HCEC 1CT (cell line): Measurements from ENCODE around the gene HSF5.

ENCODE experiments used
- DNase-seq: peaks from one replicate; pipeline ENCODE4 v3.0.0-alpha.2; 2017

The HSF5 gene

DNA sequence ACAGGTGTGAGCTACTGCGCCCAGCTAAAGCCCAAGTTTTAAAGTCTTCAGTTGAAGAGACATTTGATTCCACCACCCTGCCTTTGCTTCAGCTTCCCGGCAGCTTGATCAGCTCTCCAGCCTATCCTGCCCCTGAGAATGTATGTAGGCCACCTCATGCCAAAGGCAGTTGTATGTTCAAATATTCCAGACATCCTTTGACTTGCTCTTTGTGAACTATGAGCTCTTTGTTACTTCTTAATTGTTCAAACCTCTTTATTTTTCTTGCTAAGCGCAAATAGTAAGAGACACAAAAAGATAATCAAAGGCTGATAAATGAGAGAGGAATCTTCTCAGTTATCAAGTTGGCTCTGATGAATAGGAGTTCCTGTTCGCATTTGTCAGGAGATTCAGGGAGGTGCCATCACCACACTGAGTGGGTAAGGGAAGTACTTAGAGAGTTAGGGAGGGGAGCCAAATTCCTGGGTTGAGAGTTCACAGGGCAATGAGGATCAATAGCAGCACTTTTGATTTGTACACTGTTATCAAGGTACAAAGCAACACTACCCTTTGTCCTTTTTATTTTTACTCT is 104.2 kb downstream of the HSF5 start:
- no peak for DNase-seq

GRCh38 chr17:58382872-58383242 is 105.4 kb downstream of the HSF5 start:
- no peak for DNase-seq

GRCh38 chr17:58382108-58382871 is 105.9 kb downstream of the HSF5 start:
- DNase-seq, result no peak

DNA sequence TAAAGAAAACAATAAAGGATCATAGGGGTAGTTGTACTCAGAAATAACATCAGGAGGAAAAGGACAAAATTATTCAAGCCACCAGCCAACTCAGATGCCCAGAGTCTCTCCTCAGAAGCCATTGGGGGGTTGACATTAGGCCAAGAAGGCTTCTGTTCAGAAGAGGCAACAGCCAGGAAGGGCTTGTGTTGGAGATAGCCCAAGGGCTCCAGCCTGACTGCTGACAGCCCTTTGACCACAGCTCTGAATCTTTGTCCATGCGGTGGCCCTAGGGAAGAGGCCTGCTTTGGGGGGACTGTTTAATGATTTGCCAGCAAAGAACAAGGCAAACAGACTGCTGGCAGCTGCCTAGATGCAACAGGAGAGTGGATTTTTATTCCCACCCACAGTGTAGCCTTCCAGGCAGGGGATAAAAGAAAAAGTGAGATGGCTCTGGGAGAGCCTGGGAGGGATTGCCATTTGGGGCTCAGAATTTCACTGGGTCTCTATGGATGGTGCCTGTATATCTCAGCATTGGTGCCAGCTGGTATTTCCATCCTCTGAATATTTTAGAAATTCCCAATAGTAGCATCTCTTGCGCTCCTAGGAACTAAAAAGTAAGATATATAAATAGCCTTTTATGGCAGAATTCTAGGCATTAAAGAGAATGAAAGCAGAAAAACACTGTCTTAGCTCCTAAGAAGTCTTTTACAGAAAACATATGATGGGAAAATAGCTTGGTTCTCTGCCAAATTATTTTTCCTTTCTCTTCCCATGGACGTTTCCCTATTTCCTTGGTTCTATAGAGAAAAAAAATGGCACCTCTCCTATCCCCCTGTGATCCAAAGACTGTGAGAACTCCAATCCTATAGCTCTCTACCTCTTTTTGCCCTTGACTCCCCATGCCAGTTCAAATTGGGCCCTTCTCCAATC is 106.8 kb downstream of the HSF5 start:
- no peak for DNase-seq

GRCh38 chr17:58380207-58381123 is 107.7 kb downstream of the HSF5 start:
- DNase-seq, result no peak

GRCh38 chr17:58379511-58379824 is 108.7 kb downstream of the HSF5 start:
- no peak for DNase-seq

GRCh38 chr17:58378733-58379510 is 109.3 kb downstream of the HSF5 start:
- DNase-seq, result no peak

DNA sequence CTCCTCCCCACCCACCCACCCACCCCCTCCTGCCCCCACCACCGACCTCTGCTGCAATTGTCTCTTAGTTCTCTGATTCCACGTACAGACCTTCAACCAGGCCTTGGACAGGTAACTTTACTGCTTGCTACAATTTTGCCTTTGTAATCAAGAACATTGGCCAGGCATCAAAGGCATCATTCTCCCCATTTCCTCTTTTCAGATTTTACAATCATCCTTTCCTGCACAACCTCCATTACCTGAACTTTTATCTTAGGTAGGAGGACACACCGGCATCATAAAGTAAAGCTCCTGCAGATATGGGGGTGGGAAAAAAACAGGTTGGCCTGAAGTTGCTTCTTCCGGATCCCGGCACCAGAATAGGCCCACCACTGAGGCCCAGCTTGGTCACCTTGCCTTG is 110.5 kb downstream of the HSF5 start:
- DNase-seq, result no peak

DNA sequence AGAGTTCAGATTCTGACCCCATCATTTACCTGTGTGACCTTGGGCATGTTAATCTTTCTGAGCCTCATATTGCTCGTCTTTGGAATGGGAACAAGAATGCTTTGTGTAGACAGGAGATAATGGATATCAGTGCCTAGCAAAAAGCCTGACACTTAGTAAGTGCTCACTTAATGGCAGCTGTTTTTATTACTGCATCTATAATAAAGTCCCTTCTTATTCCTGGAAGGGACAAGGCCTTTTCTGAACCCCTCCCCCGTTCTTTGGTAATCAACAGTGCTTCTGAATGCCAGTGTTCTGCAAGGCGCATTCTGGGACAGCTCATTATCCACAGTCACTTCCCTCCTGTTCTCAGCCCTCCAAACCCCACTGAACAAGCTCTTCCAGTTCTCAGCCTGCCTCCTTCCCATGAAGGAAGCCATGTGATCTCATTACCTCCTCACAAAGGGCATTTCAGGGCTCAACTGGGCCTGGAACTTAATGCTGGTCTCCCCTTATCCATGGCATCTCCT is 111.1 kb downstream of the HSF5 start:
- DNase-seq, result no peak

DNA sequence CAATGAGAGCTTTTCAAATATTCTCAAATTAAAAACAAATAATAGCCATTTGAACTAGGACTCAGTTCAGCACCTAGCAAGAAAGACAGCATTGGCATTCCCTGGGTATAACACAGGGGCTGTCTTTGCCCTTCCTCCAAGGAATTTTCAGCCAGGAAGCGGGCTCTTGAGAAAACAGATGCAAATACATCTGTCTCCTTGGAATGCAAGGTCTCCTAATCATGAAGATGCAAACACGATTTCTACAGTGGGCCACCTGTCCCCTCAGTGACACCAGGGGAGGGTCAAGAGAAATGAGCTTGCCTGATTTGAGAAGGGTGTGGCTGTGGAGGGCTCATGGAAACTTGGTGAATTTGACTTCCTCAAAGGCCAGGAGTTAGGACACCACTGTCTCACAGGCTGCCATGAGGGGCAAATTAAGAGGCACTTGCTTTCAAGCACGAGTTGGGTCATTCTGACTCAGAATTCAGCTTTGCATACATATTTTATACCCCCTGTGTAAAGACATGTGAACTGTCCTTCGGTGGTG is 111.7 kb downstream of the HSF5 start:
- DNase-seq, result no peak

- no peak for DNase-seq
Measured at GRCh38 chr17:58375811-58376210, 112.4 kb downstream of the HSF5 start.

GRCh38 chr17:58375256-58375655 is 113.0 kb downstream of the HSF5 start:
- no peak for DNase-seq

DNA sequence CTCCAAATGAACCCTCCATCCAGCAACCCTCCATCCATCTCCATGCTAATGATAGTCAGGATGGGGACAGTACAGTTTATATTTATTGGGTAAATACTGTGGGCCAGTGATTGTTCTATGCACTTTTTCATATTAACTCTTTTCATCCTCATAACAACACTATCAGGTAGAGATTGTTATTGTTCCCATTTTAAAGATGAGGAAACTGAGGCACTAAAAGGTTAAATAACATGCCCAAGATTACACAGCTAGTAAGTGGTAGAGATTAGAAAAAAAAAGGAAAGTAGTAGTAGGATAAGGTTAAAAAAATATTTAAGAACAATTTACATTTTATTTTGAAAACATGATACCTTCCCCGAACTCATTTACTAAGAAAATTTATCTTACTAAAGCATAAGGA is 114.3 kb downstream of the HSF5 start:
- no peak for DNase-seq

DNA sequence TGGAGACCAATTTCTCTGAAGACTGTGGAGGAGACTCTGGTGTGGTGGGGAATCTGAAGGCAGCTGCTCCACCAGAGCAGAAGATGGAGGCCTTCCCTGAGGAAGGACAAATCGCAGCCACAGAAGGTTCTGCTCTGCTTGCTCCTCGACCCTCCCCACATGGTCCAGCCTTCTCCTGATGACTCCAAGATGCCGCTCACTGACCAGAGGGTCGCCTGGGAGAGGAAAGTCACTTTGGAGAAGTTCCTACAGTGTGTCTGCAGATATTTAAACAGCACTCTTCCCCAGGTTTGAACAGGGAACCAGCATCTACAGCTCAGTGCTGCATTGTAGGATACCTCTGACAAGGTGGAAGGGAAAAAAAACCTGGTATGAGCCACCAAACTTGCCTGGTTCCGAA is 115.2 kb downstream of the HSF5 start:
- no peak for DNase-seq

- DNase-seq, result no peak
Measured at GRCh38 chr17:58371300-58371950, 116.8 kb downstream of the HSF5 start.

DNA sequence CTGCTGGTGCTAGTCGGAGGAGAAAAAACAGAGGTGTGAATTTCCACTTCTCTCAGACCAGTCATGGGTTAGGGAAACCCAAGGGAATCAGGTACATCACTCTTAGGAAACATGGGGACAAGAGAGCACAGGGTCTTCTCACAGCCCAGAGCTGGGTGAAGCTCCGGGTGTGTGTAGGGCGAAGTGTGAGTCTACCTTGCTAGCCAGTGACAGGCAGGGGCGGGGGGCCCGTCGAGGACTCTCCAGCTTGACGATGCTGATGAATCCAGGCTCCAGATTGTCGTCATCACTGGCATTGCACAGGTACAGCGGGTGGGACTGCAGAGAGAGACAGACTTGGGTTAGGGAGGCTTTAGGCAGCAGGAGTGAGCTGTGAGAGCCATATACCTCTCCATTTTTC is 117.5 kb downstream of the HSF5 start:
- no peak for DNase-seq

GRCh38 chr17:58370309-58370708 is 117.9 kb downstream of the HSF5 start:
- no peak for DNase-seq
